Pancreas (tissue), 10 donors: ENCODE data around the gene HSCB. TPM values are rescaled to one million over a fixed set of nuclear protein-coding genes. Genes with fewer than 3 reads are reported as not detected.

Experiments used
- ATAC-seq, 4 donors: fragments of 200-7000 bp; cut with Tn5 transposase; one replicate each; pipeline versions ENCODE4 v1.8.0 to v1.9.1; 2020; ENCODE audit warnings: mild to moderate bottlenecking in 4 of 4, moderate library complexity in 4 of 4
- DNase-seq, 6 donors: peaks; one replicate each; pipeline ENCODE4 v3.0.0-alpha.2; 2020
- FAIRE-seq: peaks from 2 replicates; lab custom pipeline; 2012; peaks lifted over from hg19 to GRCh38; lab: Jason Lieb, UNC
- H3K27ac ChIP-seq, 4 donors: fragments of 200-600 bp; sonication (generic); 1 replicate in 3 of 4; 2 replicates in 1 of 4; pipeline versions ENCODE4 v1.5.0 to v1.8.0; 2020
- H3K27me3 ChIP-seq, 4 donors: fragments of 200-600 bp; one replicate each; pipeline ENCODE4 v1.8.0; 2021
- H3K36me3 ChIP-seq, 3 donors: fragments of 200-600 bp; sonication (generic) in 1 of 3; one replicate each; pipeline versions ENCODE4 v1.5.0 to v1.8.0; 2020 to 2021
- H3K4me1 ChIP-seq, 3 donors: fragments of 200-600 bp; one replicate each; pipeline ENCODE4 v1.8.0; 2021
- H3K4me3 ChIP-seq, 4 donors: fragments of 200-600 bp; sonication (generic) in 2 of 4; one replicate each; pipeline versions ENCODE4 v1.5.0 to v1.8.0; 2020 to 2021
- H3K9me3 ChIP-seq, 4 donors: fragments of 200-600 bp; one replicate each; pipeline ENCODE4 v1.8.0; 2021
- WGBS, 2 donors: extraction: QIAGEN DNeasy Blood & Tissue Kit; methylation state at CpG; one replicate each; pipeline ENCODE4 v1.1.7; 2013; 5-methylcytosine and 5-hydroxymethylcytosine counted together
- intact Hi-C, 3 donors: fragments of 100-400 bp; cut with DNase I; formaldehyde crosslinking; loops; one replicate each; pipeline versions ENCODE4 v1.11.1 to v1.14.2; 2022
- polyA plus RNA-seq, 2 donors: library from polyadenylated mRNA; stranded (reverse); fragments of 200-250 nt; gene quantifications; one replicate each; pipeline ENCODE4 v1.2.3, GENCODE V29; 2013
- total RNA-seq, 6 donors: library from RNA; stranded (reverse); fragmentation: NEBNext Ultra II Directional in 4 of 6; extraction: Animal tissue kit (Norgen Biotek cat#: 25700) in 4 of 6; gene quantifications; one replicate each; pipeline versions ENCODE4 v1.2.1 to v1.2.4, GENCODE V29; 2021 to 2023
- TF ChIP-seq, protein P1 (sequence below), 4 donors: fragments of 200-600 bp; sonication (generic) in 3 of 4; IDR thresholded peaks; one replicate each; pipeline versions ENCODE4 v1.5.0 to v1.8.0; 2021; ENCODE audit warnings: antibody characterized with exemption in 4 of 4
- donor health status: healthy with polysubstance abuse.
- donor health status: DM: no; HTN: no; CAD: no; lungs with moderate emphysema.
- donor health status: DM: no; HTN: no; CAD: no.
- donor health status: control.
- donor health status: control.
- donor health status: Bipolar disorder and iron deficiency.
- donor health status: DM: yes; HTN: yes; CAD: no.
- donor health status: DM: no; HTN: no; CAD: no.
- donor health status: DM: no; HTN: no; CAD: no.
- donor health status: DM: yes; HTN: yes; CAD: no.

The HSCB gene
- total and polyA plus RNA-seq, 8 donors: 7.0 to 17.7 (median 8.1) TPM

DNA sequence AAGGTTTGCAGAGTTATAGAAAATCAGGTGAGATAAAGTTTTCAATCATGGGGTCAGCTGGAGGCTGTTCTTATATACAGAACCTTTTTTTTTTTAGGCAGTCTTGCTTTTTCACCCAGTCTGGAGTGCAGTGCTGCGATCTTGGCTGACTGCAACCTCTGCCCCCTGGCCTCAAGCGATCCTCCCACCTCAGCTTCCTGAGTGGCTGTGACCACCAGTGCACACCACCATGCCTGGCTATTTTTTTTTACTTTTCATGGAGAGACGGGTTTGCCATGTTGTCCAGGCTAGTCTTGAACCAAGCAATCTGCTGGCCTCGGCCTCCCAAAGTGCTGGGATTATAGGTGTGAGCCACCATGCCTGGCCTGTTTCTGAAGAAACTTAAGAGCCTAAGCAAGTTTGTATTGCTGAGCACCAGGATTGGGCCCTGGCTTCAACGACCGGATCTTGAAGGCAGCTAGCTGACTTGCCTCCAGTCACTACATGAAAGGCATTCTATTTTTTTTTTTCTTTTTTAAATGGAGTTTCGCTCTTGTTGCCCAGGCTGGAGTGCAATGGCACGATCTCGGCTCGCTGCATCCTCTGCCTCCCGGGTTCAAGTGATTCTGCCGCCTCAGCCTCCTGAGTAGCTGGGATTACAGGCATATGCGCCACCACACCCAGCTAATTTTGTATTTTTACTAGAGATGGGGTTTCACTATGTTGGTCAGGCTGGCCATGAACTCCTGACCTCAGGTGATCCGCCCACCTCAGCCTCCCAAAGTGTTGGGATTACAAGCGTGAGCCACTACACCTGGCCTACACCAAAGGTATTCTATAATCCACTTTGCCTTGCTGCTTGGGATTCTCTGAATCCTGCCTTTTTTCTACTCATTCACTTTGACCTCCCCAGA, 50.9 kb downstream of the HSCB start:
- peak in 4 of 6 donors; percentile 48 to 79 (median 60) for DNase-seq
- intact Hi-C loops: no loop called here
- TF ChIP-seq, protein P1, sequence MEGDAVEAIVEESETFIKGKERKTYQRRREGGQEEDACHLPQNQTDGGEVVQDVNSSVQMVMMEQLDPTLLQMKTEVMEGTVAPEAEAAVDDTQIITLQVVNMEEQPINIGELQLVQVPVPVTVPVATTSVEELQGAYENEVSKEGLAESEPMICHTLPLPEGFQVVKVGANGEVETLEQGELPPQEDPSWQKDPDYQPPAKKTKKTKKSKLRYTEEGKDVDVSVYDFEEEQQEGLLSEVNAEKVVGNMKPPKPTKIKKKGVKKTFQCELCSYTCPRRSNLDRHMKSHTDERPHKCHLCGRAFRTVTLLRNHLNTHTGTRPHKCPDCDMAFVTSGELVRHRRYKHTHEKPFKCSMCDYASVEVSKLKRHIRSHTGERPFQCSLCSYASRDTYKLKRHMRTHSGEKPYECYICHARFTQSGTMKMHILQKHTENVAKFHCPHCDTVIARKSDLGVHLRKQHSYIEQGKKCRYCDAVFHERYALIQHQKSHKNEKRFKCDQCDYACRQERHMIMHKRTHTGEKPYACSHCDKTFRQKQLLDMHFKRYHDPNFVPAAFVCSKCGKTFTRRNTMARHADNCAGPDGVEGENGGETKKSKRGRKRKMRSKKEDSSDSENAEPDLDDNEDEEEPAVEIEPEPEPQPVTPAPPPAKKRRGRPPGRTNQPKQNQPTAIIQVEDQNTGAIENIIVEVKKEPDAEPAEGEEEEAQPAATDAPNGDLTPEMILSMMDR (IDR thresholded peaks at IDR 0.05): no peak

DNA sequence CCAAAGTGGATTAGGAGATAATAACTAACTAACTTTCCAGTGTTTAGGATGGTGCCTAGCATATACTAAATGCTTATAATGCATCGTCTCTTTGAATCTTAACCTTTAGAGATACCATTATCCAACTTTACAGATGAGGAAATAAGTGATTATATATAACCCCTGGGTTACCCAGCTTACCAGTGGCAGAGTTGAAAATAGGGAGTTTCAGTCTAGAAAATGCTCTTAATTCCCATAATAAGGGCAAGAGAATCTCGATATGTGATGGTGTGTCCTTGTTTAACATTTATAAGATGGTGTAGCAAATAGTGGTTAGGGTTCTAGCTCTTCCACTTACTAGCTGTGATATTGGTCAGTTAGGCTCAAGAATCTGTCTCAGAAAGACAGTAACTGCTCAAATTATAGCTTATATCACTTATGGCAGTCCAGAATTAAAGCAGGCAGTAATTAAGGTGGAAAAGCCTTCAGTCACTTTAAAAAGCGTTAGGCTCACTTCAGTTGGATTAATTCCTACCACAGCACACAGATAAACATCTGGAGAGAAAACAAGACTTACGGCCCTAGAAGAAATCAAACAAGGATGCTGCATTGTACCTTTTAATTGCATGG, 52.2 kb downstream of the HSCB start:
- Histone ChIP-seq H3K27ac (peak overlapping the region in 2 of 4 donors; percentile 97 to 99), H3K27me3 (no peaks in the 10 kb centered on the region), H3K4me3 (peak overlapping the region in 3 of 4 donors; percentile 6 to 93 (median 82)), H3K36me3 (peaks cover 0 to 53% (median 44%) of the 10 kb centered on the region in 3 donors), H3K9me3 (no peaks in the 10 kb centered on the region), H3K4me1 (peaks cover 0 to 21% (median 0%) of the 10 kb centered on the region in 3 donors)
- DNase-seq (no peak), FAIRE-seq (no peak), ATAC-seq (peak in 2 of 4 donors; percentile 2 to 6)
- intact Hi-C loops: no loop called here
- WGBS, 2 donors: 33 to 37% methylated on average over 4 of the region's 4 CpGs
- TF ChIP-seq, protein P1 (IDR thresholded peaks at IDR 0.05): no peak

More for the DNA sequence above, 50.9 kb downstream of the HSCB start:
- no peaks in the 10 kb centered on the region for H3K27me3 ChIP-seq
- peak overlapping the region; percentile 24 to 97 (median 32) for H3K27ac ChIP-seq
- no peak overlapping the region for H3K4me3 ChIP-seq
- H3K9me3 ChIP-seq: no peaks in the 10 kb centered on the region
- 42 to 45% methylated on average over 15 of the region's 15 CpGs for WGBS, 2 donors
- peak; percentile 3 to 39 (median 24) for ATAC-seq
- peaks cover 0 to 40% (median 37%) of the 10 kb centered on the region in 3 donors for H3K36me3 ChIP-seq
- peaks cover 0 to 21% (median 0%) of the 10 kb centered on the region in 3 donors for H3K4me1 ChIP-seq
- FAIRE-seq: no peak

DNA sequence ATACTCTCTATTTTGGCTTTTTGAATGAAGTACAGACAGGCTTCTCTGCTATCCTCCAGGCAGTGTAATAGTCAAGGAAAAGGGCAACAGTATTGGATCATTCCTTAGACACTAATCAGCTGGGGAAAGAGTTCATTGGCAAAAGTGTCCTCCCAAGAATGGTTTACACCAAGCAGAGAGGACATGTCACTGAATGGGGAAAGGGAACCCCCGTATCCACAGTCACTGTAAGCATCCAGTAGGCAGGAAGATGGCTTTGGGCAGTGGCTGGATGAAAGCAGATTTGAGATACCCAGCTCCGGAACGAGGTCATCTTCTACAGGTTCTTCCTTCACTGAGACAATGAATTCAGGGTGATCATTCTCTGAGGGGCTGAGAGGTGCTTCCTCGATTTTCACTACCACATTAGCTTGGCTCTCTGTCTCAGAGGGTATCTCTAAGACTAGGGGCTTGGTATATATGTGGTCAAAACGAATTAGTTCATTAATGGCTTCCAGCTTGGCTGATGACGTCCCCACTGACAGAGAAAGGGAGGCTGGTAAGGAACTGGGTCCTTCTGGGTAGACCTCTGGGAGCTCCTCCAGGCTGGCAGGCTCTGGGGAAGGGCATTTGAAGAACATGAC, 53.3 kb downstream of the HSCB start:
- DNase-seq (peak in 2 of 6 donors; percentile 42 to 49), FAIRE-seq (no peak), ATAC-seq (peak in 1 of 4 donors; percentile 7)
- intact Hi-C loops: no loop called here
- H3K9me3 ChIP-seq: no peaks in the 10 kb centered on the region
- WGBS, 2 donors: 31 to 33% methylated on average over 6 of the region's 6 CpGs
- peaks cover 0 to 55% (median 44%) of the 10 kb centered on the region in 3 donors for H3K36me3 ChIP-seq
- TF ChIP-seq, protein P1 (IDR thresholded peaks at IDR 0.05): no peak
- peak overlapping the region in 3 of 4 donors; percentile 97 to 100 (median 99) for H3K27ac ChIP-seq
- H3K4me3 ChIP-seq: peak overlapping the region; percentile 80 to 94 (median 88)
- peaks cover 0 to 21% (median 0%) of the 10 kb centered on the region in 3 donors for H3K4me1 ChIP-seq
- H3K27me3 ChIP-seq: no peaks in the 10 kb centered on the region

DNA sequence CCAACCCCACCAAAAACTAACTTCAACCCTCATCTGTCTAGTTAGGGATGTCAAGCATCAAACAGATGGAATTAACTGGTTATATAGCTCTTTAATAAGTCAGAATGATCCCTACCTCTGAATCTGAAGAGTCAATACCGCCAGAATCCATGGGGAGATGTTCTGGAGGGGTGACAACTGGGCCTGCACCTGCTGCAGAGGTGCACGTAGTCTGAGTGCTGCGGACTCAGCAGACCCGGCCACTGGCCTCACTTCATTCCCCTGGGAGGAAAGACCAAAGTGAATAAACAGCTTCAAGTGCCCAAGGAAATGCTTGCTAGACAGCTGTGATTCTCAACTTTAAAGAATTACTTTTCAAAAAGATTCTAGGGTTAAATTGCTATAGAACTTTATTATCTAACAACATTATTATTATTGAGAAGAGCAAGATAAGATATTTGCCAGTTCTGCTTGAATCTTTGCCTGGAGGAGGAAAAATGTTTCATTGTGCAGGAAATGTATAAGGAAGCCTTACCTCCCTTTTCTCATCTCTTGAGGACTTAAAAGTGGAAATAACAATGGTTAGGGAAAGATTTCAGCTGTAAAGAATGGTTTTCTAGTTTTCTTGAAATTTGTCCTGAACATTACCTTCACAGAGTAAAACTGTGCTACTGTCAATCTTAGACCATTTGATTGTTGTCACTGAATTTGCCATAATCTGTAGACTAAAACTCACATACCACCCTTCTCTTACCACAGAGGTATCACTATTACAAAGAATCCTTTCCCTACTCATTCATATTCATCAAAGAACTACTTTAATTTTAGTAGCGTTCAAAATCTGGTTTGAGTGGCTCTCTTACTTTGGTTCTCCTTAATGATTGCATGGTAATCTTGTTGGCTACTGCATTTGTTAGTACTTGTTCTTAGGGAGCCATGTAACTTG, 54.4 kb downstream of the HSCB start:
- 35 to 37% methylated on average over 5 of the region's 5 CpGs for WGBS, 2 donors
- intact Hi-C loops: no loop called here
- H3K4me1 ChIP-seq: peaks cover 0 to 21% (median 0%) of the 10 kb centered on the region in 3 donors
- ATAC-seq: no peak
- no peaks in the 10 kb centered on the region for H3K27me3 ChIP-seq
- no peak for FAIRE-seq
- no peaks in the 10 kb centered on the region for H3K9me3 ChIP-seq
- TF ChIP-seq, protein P1 (IDR thresholded peaks at IDR 0.05): no peak
- peak in 1 of 6 donors; percentile 50 for DNase-seq
- H3K4me3 ChIP-seq: peak overlapping the region; percentile 80 to 94 (median 88)
- H3K36me3 ChIP-seq: peaks cover 0 to 55% (median 44%) of the 10 kb centered on the region in 3 donors
- H3K27ac ChIP-seq: peak overlapping the region; percentile 97 to 100 (median 100)
